Inflammatory macrophage (primary cell): ENCODE results near the gene PARP8.

Experiments used
- DNase-seq, 2 donors: peaks; one replicate each; pipeline ENCODE4 v3.0.0-alpha.2; 2020 to 2022

The PARP8 gene

GRCh38 chr5:50855001-50855400 is 188.6 kb downstream of the PARP8 start:
- peak; percentile 32 to 57 for DNase-seq

GRCh38 chr5:50856401-50857119 is 190.1 kb downstream of the PARP8 start:
- peak; percentile 72 to 80 for DNase-seq

GRCh38 chr5:50863534-50864170 is 197.2 kb downstream of the PARP8 start:
- DNase-seq, result no peak

GRCh38 chr5:50864466-50864865 is 198.0 kb downstream of the PARP8 start:
- no peak for DNase-seq

GRCh38 chr5:50866415-50866814 is 200.0 kb downstream of the PARP8 start:
- DNase-seq, result no peak

- DNase-seq, result no peak
Observed at GRCh38 chr5:50867140-50867539, 200.7 kb downstream of the PARP8 start.

GRCh38 chr5:50873595-50874277 is 207.3 kb downstream of the PARP8 start:
- peak in 1 of 2 donors; percentile 47 for DNase-seq

- DNase-seq, result peak; percentile 79 to 80
Observed at GRCh38 chr5:50874306-50875001, 208.0 kb downstream of the PARP8 start.

- peak in 1 of 2 donors; percentile 71 for DNase-seq
Observed at GRCh38 chr5:50875002-50875344, 208.5 kb downstream of the PARP8 start.

GRCh38 chr5:50878470-50878869 is 212.0 kb downstream of the PARP8 start:
- DNase-seq, result no peak

GRCh38 chr5:50881407-50881806 is 215.0 kb downstream of the PARP8 start:
- no peak for DNase-seq

GRCh38 chr5:50886657-50887345 is 220.4 kb downstream of the PARP8 start:
- no peak for DNase-seq

GRCh38 chr5:50887889-50888633 is 221.6 kb downstream of the PARP8 start:
- DNase-seq, result no peak

- DNase-seq, result no peak
Observed at GRCh38 chr5:50888751-50889150, 222.3 kb downstream of the PARP8 start.

- peak in 1 of 2 donors; percentile 3 for DNase-seq
Observed at GRCh38 chr5:50889790-50890189, 223.4 kb downstream of the PARP8 start.
